ENCODE results near the gene FAM20C. TPM values are rescaled to one million over a fixed set of nuclear protein-coding genes. Genes with fewer than 3 reads are reported as not detected.

Gene FAM20C
- total RNA-seq, 4 donors from 2014 or later: 46.5 to 79.2 (median 69.8) TPM

- Histone ChIP-seq H3K4me1 (peaks cover 0 to under 1% (median 0%) of the 10 kb centered on the region in 4 donors), H3K36me3 (peaks cover 55 to 81% (median 70%) of the 10 kb centered on the region in 4 donors), H3K27ac (replicated peaks in 1 of 4) (no peak overlapping the region), H3K27me3 (no peaks in the 10 kb centered on the region), H3K9me3 (peaks cover 0 to 8% (median 5%) of the 10 kb centered on the region in 4 donors), H3K4me3 (no peak overlapping the region)
- TF ChIP-seq CTCF (IDR thresholded peaks at IDR 0.05) (no peak), POLR2AphosphoS5 (IDR thresholded peaks at IDR 0.05) (no peak), POLR2A (IDR thresholded peaks at IDR 0.05; ENCODE audit: low read depth) (no peak)
- 88% methylated on average over 10 of the region's 15 CpGs for WGBS
- intact Hi-C loops (cut with DNase I): no loop called here
- DNase-seq (ENCODE audit: extremely low spot score): no peak
These were observed 66.8 kb downstream of the FAM20C start for GRCh38 chr7:259191-259505.

GRCh38 chr7:259751-260405 is 67.5 kb downstream of the FAM20C start:
- no peak for DNase-seq (ENCODE audit: extremely low spot score)
- intact Hi-C loops (cut with DNase I): no loop called here
- 92% methylated on average over 44 of the region's 44 CpGs for WGBS
- Histone ChIP-seq H3K9me3 (peaks cover 0 to 8% (median 5%) of the 10 kb centered on the region in 4 donors), H3K4me1 (peaks cover 0 to 4% (median 0%) of the 10 kb centered on the region in 4 donors), H3K27me3 (no peaks in the 10 kb centered on the region), H3K27ac (replicated peaks in 1 of 4) (no peak overlapping the region), H3K36me3 (peaks cover 47 to 73% (median 64%) of the 10 kb centered on the region in 4 donors), H3K4me3 (no peak overlapping the region)
- TF ChIP-seq EP300 (IDR thresholded peaks at IDR 0.05) (no peak), POLR2AphosphoS5 (IDR thresholded peaks at IDR 0.05) (no peak), POLR2A (IDR thresholded peaks at IDR 0.05; ENCODE audit: low read depth) (no peak), CTCF (IDR thresholded peaks at IDR 0.05) (no peak)

GRCh38 chr7:260441-261281 is 68.3 kb downstream of the FAM20C start:
- TF ChIP-seq POLR2A (IDR thresholded peaks at IDR 0.05; ENCODE audit: low read depth) (no peak), POLR2AphosphoS5 (IDR thresholded peaks at IDR 0.05) (no peak), EP300 (IDR thresholded peaks at IDR 0.05) (no peak), CTCF (IDR thresholded peaks at IDR 0.05) (no peak)
- no peak for DNase-seq (ENCODE audit: extremely low spot score)
- Histone ChIP-seq H3K9me3 (peaks cover 0 to 8% (median 5%) of the 10 kb centered on the region in 4 donors), H3K27ac (replicated peaks in 1 of 4) (no peak overlapping the region), H3K36me3 (peaks cover 41 to 66% (median 57%) of the 10 kb centered on the region in 4 donors), H3K4me1 (peaks cover 0 to 4% (median 0%) of the 10 kb centered on the region in 4 donors), H3K4me3 (no peak overlapping the region), H3K27me3 (no peaks in the 10 kb centered on the region)
- WGBS: 93% methylated on average over 20 of the region's 35 CpGs
- intact Hi-C loops (cut with DNase I): no loop called here

- TF ChIP-seq POLR2AphosphoS5 (IDR thresholded peaks at IDR 0.05) (no peak), CTCF (IDR thresholded peaks at IDR 0.05) (no peak), EP300 (IDR thresholded peaks at IDR 0.05) (no peak), POLR2A (IDR thresholded peaks at IDR 0.05; ENCODE audit: low read depth) (no peak)
- DNase-seq (ENCODE audit: extremely low spot score): no peak
- Histone ChIP-seq H3K36me3 (peaks cover 31 to 56% (median 48%) of the 10 kb centered on the region in 4 donors), H3K27me3 (no peaks in the 10 kb centered on the region), H3K9me3 (peaks cover 0 to 8% (median 5%) of the 10 kb centered on the region in 4 donors), H3K4me1 (peaks cover 0 to 4% (median 0%) of the 10 kb centered on the region in 4 donors), H3K4me3 (no peak overlapping the region), H3K27ac (replicated peaks in 1 of 4) (no peak overlapping the region)
- intact Hi-C loops (cut with DNase I): no loop called here
- WGBS: 95% methylated on average over 27 of the region's 32 CpGs
These were observed 69.2 kb downstream of the FAM20C start for GRCh38 chr7:261341-262250.
